Measurements from ENCODE around the gene CACNB2. TPM values are rescaled to one million over a fixed set of nuclear protein-coding genes. Genes with fewer than 3 reads are reported as not detected.

Gene CACNB2
- total RNA-seq, 2 donors from 2014 or later, result 5.5 to 17.4 TPM

- H3K36me3 ChIP-seq, result no peaks in the 10 kb centered on the region
- intact Hi-C loops (cut with DNase I), result loop anchor here (10.0 kb wide), 1 partner anchor 94 kb away; no protein-coding TSS in a partner anchor
- TF ChIP-seq POLR2AphosphoS5 (IDR thresholded peaks at IDR 0.05) (no peak), POLR2A (IDR thresholded peaks at IDR 0.05) (no peak)
- TF ChIP-seq, protein P1, sequence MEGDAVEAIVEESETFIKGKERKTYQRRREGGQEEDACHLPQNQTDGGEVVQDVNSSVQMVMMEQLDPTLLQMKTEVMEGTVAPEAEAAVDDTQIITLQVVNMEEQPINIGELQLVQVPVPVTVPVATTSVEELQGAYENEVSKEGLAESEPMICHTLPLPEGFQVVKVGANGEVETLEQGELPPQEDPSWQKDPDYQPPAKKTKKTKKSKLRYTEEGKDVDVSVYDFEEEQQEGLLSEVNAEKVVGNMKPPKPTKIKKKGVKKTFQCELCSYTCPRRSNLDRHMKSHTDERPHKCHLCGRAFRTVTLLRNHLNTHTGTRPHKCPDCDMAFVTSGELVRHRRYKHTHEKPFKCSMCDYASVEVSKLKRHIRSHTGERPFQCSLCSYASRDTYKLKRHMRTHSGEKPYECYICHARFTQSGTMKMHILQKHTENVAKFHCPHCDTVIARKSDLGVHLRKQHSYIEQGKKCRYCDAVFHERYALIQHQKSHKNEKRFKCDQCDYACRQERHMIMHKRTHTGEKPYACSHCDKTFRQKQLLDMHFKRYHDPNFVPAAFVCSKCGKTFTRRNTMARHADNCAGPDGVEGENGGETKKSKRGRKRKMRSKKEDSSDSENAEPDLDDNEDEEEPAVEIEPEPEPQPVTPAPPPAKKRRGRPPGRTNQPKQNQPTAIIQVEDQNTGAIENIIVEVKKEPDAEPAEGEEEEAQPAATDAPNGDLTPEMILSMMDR (IDR thresholded peaks at IDR 0.05), result no peak
- no peaks in the 10 kb centered on the region for H3K4me1 ChIP-seq (replicated peaks)
- 85% methylated on average over 4 of the region's 4 CpGs for WGBS
- no peaks in the 10 kb centered on the region for H3K9me3 ChIP-seq
- no peak overlapping the region for H3K4me3 ChIP-seq
- DNase-seq (ENCODE audit: low spot score), result no peak
- H3K27me3 ChIP-seq (replicated peaks; ENCODE audit: insufficient read depth), result no peaks in the 10 kb centered on the region
- H3K27ac ChIP-seq, result no peak overlapping the region
These were observed 80.9 kb downstream of the CACNB2 start for GRCh38 chr10:18221123-18221522.

DNA sequence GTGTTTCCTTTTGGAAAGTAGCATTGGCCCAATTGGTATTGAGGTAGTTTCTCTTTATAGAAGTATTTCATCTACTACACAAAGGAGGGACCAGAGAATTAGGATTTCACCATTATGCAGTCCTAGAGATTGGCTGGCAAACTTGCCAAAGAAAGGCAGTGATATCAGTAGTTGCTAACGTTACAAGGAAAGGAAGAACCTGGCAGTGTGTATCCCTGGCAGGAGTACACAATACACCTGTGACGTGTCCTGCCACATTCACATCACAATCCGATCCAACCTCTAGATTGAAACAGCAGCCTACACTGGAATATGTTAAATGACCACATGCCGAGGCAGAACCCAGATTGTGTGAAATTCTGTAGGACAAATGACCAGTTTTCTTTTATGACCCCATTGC lies 81.7 kb downstream of the CACNB2 start:
- Histone ChIP-seq H3K27ac (no peak overlapping the region), H3K4me1 (replicated peaks) (no peaks in the 10 kb centered on the region), H3K9me3 (no peaks in the 10 kb centered on the region), H3K36me3 (no peaks in the 10 kb centered on the region), H3K4me3 (no peak overlapping the region), H3K27me3 (replicated peaks; ENCODE audit: insufficient read depth) (no peaks in the 10 kb centered on the region)
- WGBS, result 47% methylated on average over 4 of the region's 4 CpGs
- intact Hi-C loops (cut with DNase I), result loop anchor here (10.0 kb wide), 1 partner anchor 93 kb away; no protein-coding TSS in a partner anchor
- TF ChIP-seq, protein P1 (IDR thresholded peaks at IDR 0.05), result no peak
- TF ChIP-seq POLR2A (IDR thresholded peaks at IDR 0.05) (no peak), POLR2AphosphoS5 (IDR thresholded peaks at IDR 0.05) (no peak)
- DNase-seq (ENCODE audit: low spot score), result no peak

GRCh38 chr10:18222866-18223265 lies 82.6 kb downstream of the CACNB2 start:
- TF ChIP-seq, protein P1 (IDR thresholded peaks at IDR 0.05), result no peak
- TF ChIP-seq POLR2A (IDR thresholded peaks at IDR 0.05), result no peak
- TF ChIP-seq POLR2AphosphoS5 (IDR thresholded peaks at IDR 0.05), result no peak
- Histone ChIP-seq H3K4me1 (replicated peaks) (no peaks in the 10 kb centered on the region), H3K36me3 (no peaks in the 10 kb centered on the region), H3K27ac (no peak overlapping the region), H3K4me3 (no peak overlapping the region), H3K9me3 (no peaks in the 10 kb centered on the region), H3K27me3 (replicated peaks; ENCODE audit: insufficient read depth) (no peaks in the 10 kb centered on the region)
- WGBS, result 81% methylated on average over 3 of the region's 3 CpGs
- DNase-seq (ENCODE audit: low spot score), result no peak
- intact Hi-C loops (cut with DNase I), result loop anchor here (10.0 kb wide), 1 partner anchor 92 kb away; no protein-coding TSS in a partner anchor

- H3K27ac ChIP-seq, result no peak overlapping the region
- H3K4me1 ChIP-seq (replicated peaks), result no peaks in the 10 kb centered on the region
- 69% methylated on average over 2 of the region's 2 CpGs for WGBS
- TF ChIP-seq POLR2AphosphoS5 (IDR thresholded peaks at IDR 0.05), result no peak
- TF ChIP-seq POLR2A (IDR thresholded peaks at IDR 0.05), result no peak
- TF ChIP-seq, protein P1 (IDR thresholded peaks at IDR 0.05), result no peak
- no peak overlapping the region for H3K4me3 ChIP-seq
- intact Hi-C loops (cut with DNase I), result loop anchor here (10.0 kb wide), 1 partner anchor 91 kb away; no protein-coding TSS in a partner anchor
- H3K27me3 ChIP-seq (replicated peaks; ENCODE audit: insufficient read depth), result no peaks in the 10 kb centered on the region
- DNase-seq (ENCODE audit: low spot score), result no peak
- no peaks in the 10 kb centered on the region for H3K9me3 ChIP-seq
- H3K36me3 ChIP-seq, result no peaks in the 10 kb centered on the region
These were observed 83.7 kb downstream of the CACNB2 start for GRCh38 chr10:18223898-18224297.

Data from prostate gland (tissue), 2 donors.